IMR-90 (cell line): ENCODE results near the gene GRID2IP. TPM values are rescaled to one million over a fixed set of nuclear protein-coding genes. Genes with fewer than 3 reads are reported as not detected.

Experiments used
- ATAC-seq: fragments of 200-7000 bp; cut with Tn5 transposase; 2 replicates; pipeline ENCODE4 v1.9.1; 2020; ENCODE audit warnings: low read depth, mild to moderate bottlenecking, moderate library complexity
- BruUV-seq: library from RNA; stranded (reverse); fragments of 400-500 nt; replicated peaks from 2 replicates; lab custom pipeline; 2021; lab: Mats Ljungman, UMichigan
- CTCF ChIA-PET: fragments of 300-600 bp; formaldehyde crosslinking; extraction: SDS; loops from one replicate; lab custom pipeline; 2021; ENCODE audit warnings: antibody characterized with exemption; lab: Yijun Ruan, JAX
- POLR2A ChIA-PET: fragments of 300-600 bp; sonication (Branson Sonifier 250); formaldehyde crosslinking; loops from one replicate; lab custom pipeline; 2022; ENCODE audit warnings: antibody characterized with exemption; ENCODE audit not compliant: unreplicated experiment; lab: Charles Lee
- DNase-seq: peaks from one replicate; pipeline ENCODE4 v3.0.0; 2013
- H2AFZ ChIP-seq: replicated peaks from 2 replicates; pipeline ENCODE3; 2013; ENCODE audit warnings: low read length, mild to moderate bottlenecking; ENCODE audit not compliant: poor library complexity
- H2AK5ac ChIP-seq: 2 replicates; pipeline ENCODE4 v1.6.1; 2013; ENCODE audit warnings: low read depth, low read length, inconsistent platforms
- H2AK9ac ChIP-seq: replicated peaks from 2 replicates; pipeline ENCODE3; 2013; ENCODE audit warnings: mild to moderate bottlenecking, low read depth, low read length, moderate library complexity; ENCODE audit not compliant: poor library complexity
- H2BK120ac ChIP-seq: 2 replicates; pipeline ENCODE4 v1.6.1; 2013; ENCODE audit warnings: low read depth, low read length, inconsistent platforms
- H2BK15ac ChIP-seq: 3 replicates; pipeline ENCODE4 v1.6.1; 2013; ENCODE audit warnings: low read depth, low read length, inconsistent platforms
- H2BK20ac ChIP-seq: 2 replicates; pipeline ENCODE4 v1.6.1; 2013; ENCODE audit warnings: low read depth, mild to moderate bottlenecking, inconsistent platforms, low read length, moderate library complexity
- H2BK5ac ChIP-seq: 2 replicates; pipeline ENCODE4 v1.6.1; 2013; ENCODE audit warnings: mild to moderate bottlenecking, low read depth, low read length, inconsistent platforms; ENCODE audit not compliant: poor library complexity, severe bottlenecking
- H3K14ac ChIP-seq: replicated peaks from 2 replicates; pipeline ENCODE4 v1.6.1; 2013; ENCODE audit warnings: low read depth, low read length, inconsistent platforms
- H3K18ac ChIP-seq: 2 replicates; pipeline ENCODE4 v1.6.1; 2013; ENCODE audit warnings: low read depth, low read length, control low read depth
- H3K23ac ChIP-seq: 2 replicates; pipeline ENCODE4 v1.6.1; 2013; ENCODE audit warnings: low read depth, low read length, inconsistent platforms
- H3K27ac ChIP-seq: 2 replicates; pipeline ENCODE4 v1.5.1; 2013; ENCODE audit warnings: mild to moderate bottlenecking, control low read depth, low read length; ENCODE audit not compliant: insufficient read depth
- H3K27me3 ChIP-seq: 2 replicates; pipeline ENCODE4 v1.6.1; 2013; ENCODE audit warnings: low read length; ENCODE audit not compliant: control insufficient read depth, insufficient read depth
- H3K36me3 ChIP-seq: 2 replicates; pipeline ENCODE4 v1.6.1; 2013; ENCODE audit warnings: low read length, mixed read lengths; ENCODE audit not compliant: control insufficient read depth, insufficient read depth
- H3K4ac ChIP-seq: 2 replicates; pipeline ENCODE4 v1.6.1; 2013; ENCODE audit warnings: low read depth, low read length, inconsistent platforms
- H3K4me1 ChIP-seq: 2 replicates; pipeline ENCODE4 v1.6.1; 2013; ENCODE audit warnings: low read length, mixed read lengths; ENCODE audit not compliant: control insufficient read depth, insufficient read depth
- H3K4me2 ChIP-seq: 2 replicates; pipeline ENCODE4 v1.6.1; 2013; ENCODE audit warnings: low read depth, mild to moderate bottlenecking, control low read depth, low read length, moderate library complexity
- H3K4me3 ChIP-seq: 2 replicates; pipeline ENCODE4 v1.5.1; 2013; ENCODE audit warnings: low read depth, mild to moderate bottlenecking, control low read depth, low read length, moderate library complexity; ENCODE audit not compliant: insufficient read depth
- H3K56ac ChIP-seq: 2 replicates; pipeline ENCODE4 v1.6.1; 2013; ENCODE audit warnings: low read length, inconsistent platforms; ENCODE audit not compliant: insufficient read depth; ENCODE audit errors: extremely low read depth
- H3K79me1 ChIP-seq, 2 experiments: 2 replicates each; pipeline ENCODE4 v1.6.1; 2013; ENCODE audit warnings: low read length in 2 of 2, inconsistent platforms in 1 of 2, low read depth in 1 of 2
- H3K9ac ChIP-seq: 2 replicates; pipeline ENCODE4 v1.6.1; 2013; ENCODE audit warnings: low read depth, low read length, control low read depth
- H3K9me1 ChIP-seq: 2 replicates; pipeline ENCODE4 v1.6.1; 2013; ENCODE audit warnings: low read length, inconsistent platforms; ENCODE audit not compliant: insufficient read depth
- H3K9me3 ChIP-seq: 2 replicates; pipeline ENCODE4 v1.6.1; 2013; ENCODE audit warnings: low read length; ENCODE audit not compliant: control insufficient read depth, insufficient read depth
- H4K20me1 ChIP-seq: 2 replicates; pipeline ENCODE4 v1.6.1; 2013; ENCODE audit warnings: low read length, inconsistent platforms; ENCODE audit not compliant: insufficient read depth
- H4K5ac ChIP-seq: 2 replicates; pipeline ENCODE4 v1.6.1; 2013; ENCODE audit warnings: mild to moderate bottlenecking, low read depth, low read length, control low read depth
- H4K8ac ChIP-seq, 2 experiments: 2 replicates each; pipeline ENCODE4 v1.6.1; 2013; ENCODE audit warnings: low read depth in 2 of 2, low read length in 2 of 2, control low read depth in 1 of 2, inconsistent platforms in 1 of 2
- H4K91ac ChIP-seq: 2 replicates; pipeline ENCODE4 v1.6.1; 2013; ENCODE audit warnings: low read depth, low read length, inconsistent platforms; ENCODE audit not compliant: insufficient read depth
- BHLHE40 ChIP-seq: fragments of 150-350 bp; IDR thresholded peaks from 2 replicates; pipeline ENCODE4 v1.6.1; 2016; ENCODE audit warnings: mild to moderate bottlenecking, low read depth, low read length
- CEBPB ChIP-seq: IDR thresholded peaks from 2 replicates; pipeline ENCODE4 v1.6.1; 2012; ENCODE audit warnings: low read depth, low read length, improper control_type of control experiment
- CHD1 ChIP-seq: IDR thresholded peaks from 2 replicates; pipeline ENCODE4 v1.6.1; 2012; ENCODE audit warnings: low read depth, low read length, improper control_type of control experiment
- CTCF ChIP-seq: conservative IDR thresholded peaks from 2 replicates; pipeline ENCODE4 v1.5.1; 2012; ENCODE audit warnings: mild to moderate bottlenecking, low read depth, low read length, improper control_type of control experiment
- ELK1 ChIP-seq: fragments of 150-350 bp; IDR thresholded peaks from 2 replicates; pipeline ENCODE4 v1.6.1; 2016; ENCODE audit warnings: low read depth, mild to moderate bottlenecking, low read length, moderate library complexity, borderline replicate concordance
- FOS ChIP-seq: fragments of 150-350 bp; IDR thresholded peaks from 2 replicates; pipeline ENCODE4 v1.6.1; 2016; ENCODE audit warnings: low read depth, low read length
- MAFK ChIP-seq: IDR thresholded peaks from 2 replicates; pipeline ENCODE4 v1.6.1; 2012; ENCODE audit warnings: low read depth, low read length, improper control_type of control experiment
- MAZ ChIP-seq: IDR thresholded peaks from 2 replicates; pipeline ENCODE4 v1.6.1; 2012; ENCODE audit warnings: low read depth, mild to moderate bottlenecking, low read length, improper control_type of control experiment, moderate library complexity, borderline replicate concordance
- MXI1 ChIP-seq: IDR thresholded peaks from 2 replicates; pipeline ENCODE4 v1.6.1; 2012; ENCODE audit warnings: low read depth, mild to moderate bottlenecking, low read length, moderate library complexity, borderline replicate concordance
- NFE2L2 ChIP-seq: fragments of 150-350 bp; IDR thresholded peaks from 2 replicates; pipeline ENCODE4 v1.6.1; 2016; ENCODE audit warnings: low read depth, mild to moderate bottlenecking, low read length
- POLR2A ChIP-seq: IDR thresholded peaks from 2 replicates; pipeline ENCODE4 v1.6.1; 2012; ENCODE audit warnings: mild to moderate bottlenecking, low read depth, low read length
- RAD21 ChIP-seq: IDR thresholded peaks from 2 replicates; pipeline ENCODE4 v1.6.1; 2012; ENCODE audit warnings: low read length, improper control_type of control experiment
- RCOR1 ChIP-seq: IDR thresholded peaks from 2 replicates; pipeline ENCODE4 v1.6.1; 2012; ENCODE audit warnings: mild to moderate bottlenecking, low read length, improper control_type of control experiment; ENCODE audit not compliant: insufficient replicate concordance
- SMC3 ChIP-seq: fragments of 150-350 bp; IDR thresholded peaks from 2 replicates; pipeline ENCODE4 v1.6.1; 2016; ENCODE audit warnings: low read depth, mild to moderate bottlenecking, antibody characterized with exemption, low read length, moderate library complexity
- USF2 ChIP-seq: fragments of 150-350 bp; IDR thresholded peaks from 2 replicates; pipeline ENCODE4 v1.6.1; 2017; ENCODE audit warnings: mild to moderate bottlenecking, antibody characterized with exemption, low read length, low read depth
- WGBS, 2 experiments: methylation state at CpG; one replicate each; pipeline versions ENCODE4 v1.1.5 to v1.1.7; 2013; ENCODE audit warnings: missing lambda C conversion rate in 2 of 2; ENCODE audit not compliant: insufficient read length in 1 of 2; ENCODE audit errors: extremely low coverage in 2 of 2; 5-methylcytosine and 5-hydroxymethylcytosine counted together
- dilution Hi-C: fragments of 300-500 bp; cut with HindIII; formaldehyde crosslinking; loops from one replicate; pipeline ENCODE4 v1.14.3; 2018; ENCODE audit warnings: low sequenced_read_pairs; ENCODE audit not compliant: unreplicated experiment
- in situ Hi-C: fragments of 300-500 bp; cut with MboI; formaldehyde crosslinking; loops from 3 replicates; pipeline ENCODE4 v1.14.3; 2019; ENCODE audit warnings: low sequenced_read_pairs, inconsistent platforms, mixed read lengths
- intact Hi-C: fragments of 100-400 bp; cut with micrococcal nuclease; formaldehyde crosslinking; loops from 2 replicates; pipeline ENCODE4 v1.10.0; 2022
- polyA plus RNA-seq, 3 experiments: library from polyadenylated mRNA; depleted of rRNA; stranded (reverse); fragments of >200 nt; gene quantifications; 2 replicates each; pipeline ENCODE4 v1.2.3, GENCODE V29; 2012; ENCODE audit warnings: low replicate concordance in 1 of 3
- total RNA-seq: library from RNA; depleted of rRNA; stranded (reverse); fragments of >200 nt; gene quantifications from 2 replicates; pipeline ENCODE4 v1.2.3, GENCODE V29; 2012

The GRID2IP gene
- total and polyA plus RNA-seq, 2 of the 4 experiments (the other 2 are of a cell fraction), result not detected

- H4K8ac ChIP-seq, result no peak overlapping the region
- ATAC-seq, result no peak
- in situ Hi-C loops, result no loop called here
- H3K14ac ChIP-seq, result no peak overlapping the region
- peaks cover 7% of the 10 kb centered on the region for H3K27me3 ChIP-seq
- H2BK5ac ChIP-seq, result no peak overlapping the region
- no peak overlapping the region for H3K4ac ChIP-seq
- H3K56ac ChIP-seq, result no peak overlapping the region
- H2AK5ac ChIP-seq, result no peak overlapping the region
- H3K23ac ChIP-seq, result no peak overlapping the region
- no peaks in the 10 kb centered on the region for H3K79me1 ChIP-seq
- BruUV-seq, result no TSS peak
- no peak overlapping the region for H3K4me3 ChIP-seq
- no peaks in the 10 kb centered on the region for H3K9me3 ChIP-seq
- ChIA-PET CTCF (interaction anchor here (0.5 kb wide), 1 partner anchor 944 kb away, joined by 3 read pairs; no protein-coding TSS in a partner anchor), POLR2A (no interaction called here)
- DNase-seq, result no peak
- no peak overlapping the region for H2BK120ac ChIP-seq
- intact Hi-C loops, result no loop called here
- H4K91ac ChIP-seq, result no peak overlapping the region
- no peaks in the 10 kb centered on the region for H3K9me1 ChIP-seq
- TF ChIP-seq MXI1 (no peak), SMC3 (no peak), MAFK (no peak), POLR2A (no peak), RCOR1 (no peak), CHD1 (no peak), RAD21 (no peak), ELK1 (no peak), USF2 (no peak), NFE2L2 (no peak), MAZ (no peak), CEBPB (no peak), CTCF (no peak), FOS (no peak), BHLHE40 (no peak)
- no peak overlapping the region for H2AK9ac ChIP-seq
- no peaks in the 10 kb centered on the region for H3K36me3 ChIP-seq
- no peaks in the 10 kb centered on the region for H3K4me1 ChIP-seq
- no peak overlapping the region for H3K9ac ChIP-seq
- no peak overlapping the region for H2AFZ ChIP-seq
- H4K5ac ChIP-seq, result no peak overlapping the region
- no peak overlapping the region for H2BK20ac ChIP-seq
- WGBS, 2 experiments, result 82% methylated on average over 4 of the region's 14 CpGs; no CpG with 5 or more reads in 1 of the 2 experiments
- H3K18ac ChIP-seq, result no peak overlapping the region
- H4K20me1 ChIP-seq, result no peaks in the 10 kb centered on the region
- H3K4me2 ChIP-seq, result no peak overlapping the region
- dilution Hi-C loops, result no loop called here
- no peak overlapping the region for H3K27ac ChIP-seq
- no peak overlapping the region for H2BK15ac ChIP-seq
Observed at GRCh38 chr7:6497637-6497905, 53.7 kb downstream of the GRID2IP start.
